ENCODE results near the gene TMEM114. TPM values are rescaled to one million over a fixed set of nuclear protein-coding genes. Genes with fewer than 3 reads are reported as not detected.

The TMEM114 gene
- not detected for total RNA-seq
- long read RNA-seq, result 0 reads

DNA sequence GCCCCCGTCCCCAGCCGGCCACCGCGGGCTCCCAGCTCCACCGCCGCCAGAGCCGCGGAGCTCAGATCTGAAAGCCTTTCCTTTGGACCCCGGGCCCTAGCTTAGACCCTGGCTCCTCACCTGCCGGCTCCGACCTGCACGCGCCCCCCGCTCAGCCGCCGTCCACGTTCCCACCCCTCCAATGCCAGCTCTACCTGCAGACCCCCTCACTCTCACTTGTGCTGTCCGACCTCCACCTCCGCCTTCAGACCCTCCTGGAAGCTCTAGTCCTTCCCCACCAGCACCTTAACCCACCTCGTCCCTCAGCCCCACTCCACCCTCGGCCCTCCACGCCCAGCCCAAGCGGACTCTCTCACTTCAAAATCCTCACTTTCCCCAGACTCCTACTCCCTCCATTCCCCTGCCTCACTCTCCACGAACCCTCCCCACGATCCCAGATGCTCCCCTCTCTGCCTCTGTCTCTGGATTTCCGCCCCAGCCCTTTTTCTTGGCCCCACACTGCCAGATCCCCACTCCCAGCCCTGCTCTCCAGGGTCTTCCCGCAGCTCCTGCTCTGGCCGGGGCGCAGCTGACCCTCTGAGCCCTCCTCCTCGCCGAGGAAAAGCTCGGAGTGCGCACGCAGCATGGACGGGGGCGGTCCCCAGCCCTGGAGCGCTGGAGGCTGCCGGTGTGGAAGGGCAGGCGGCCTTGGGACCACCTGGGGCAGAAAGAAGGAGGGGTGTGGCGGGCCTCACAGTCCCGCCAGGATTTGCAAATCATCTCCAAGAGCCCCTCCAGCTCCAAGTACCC lies at the start of gene TMEM114:
TSS of gene TMEM114 (minus strand) at position 612 of the 789 bp plus-strand sequence. CDS start 673 bp downstream, outside the sequence.
- intact Hi-C loops (cut with DNase I, micrococcal nuclease), result no loop called here
- ATAC-seq (no peak), DNase-seq (no peak)

DNA sequence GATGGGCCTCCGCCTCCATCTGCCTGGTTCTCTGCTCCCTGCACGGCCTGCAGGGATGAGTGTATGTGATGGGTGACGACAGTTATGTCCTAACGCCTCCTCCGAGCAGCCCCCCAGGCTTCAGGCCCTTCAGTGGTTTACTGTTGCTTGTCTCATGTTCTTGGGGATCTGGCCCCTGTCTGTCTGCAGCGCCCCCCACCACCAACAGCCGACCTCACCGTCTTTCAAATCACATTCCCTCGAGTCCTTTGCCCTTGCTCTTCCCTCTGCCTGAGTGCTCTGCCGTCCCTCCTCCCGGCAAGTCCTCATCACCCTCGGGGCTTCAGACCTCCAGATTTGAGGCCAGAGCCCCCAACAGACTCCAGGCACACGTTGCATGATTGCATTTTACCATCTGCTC lies 49.4 kb upstream of the TMEM114 start:
- ATAC-seq, result no peak
- intact Hi-C loops (cut with DNase I, micrococcal nuclease), result no loop called here
- no peak for DNase-seq

DNA sequence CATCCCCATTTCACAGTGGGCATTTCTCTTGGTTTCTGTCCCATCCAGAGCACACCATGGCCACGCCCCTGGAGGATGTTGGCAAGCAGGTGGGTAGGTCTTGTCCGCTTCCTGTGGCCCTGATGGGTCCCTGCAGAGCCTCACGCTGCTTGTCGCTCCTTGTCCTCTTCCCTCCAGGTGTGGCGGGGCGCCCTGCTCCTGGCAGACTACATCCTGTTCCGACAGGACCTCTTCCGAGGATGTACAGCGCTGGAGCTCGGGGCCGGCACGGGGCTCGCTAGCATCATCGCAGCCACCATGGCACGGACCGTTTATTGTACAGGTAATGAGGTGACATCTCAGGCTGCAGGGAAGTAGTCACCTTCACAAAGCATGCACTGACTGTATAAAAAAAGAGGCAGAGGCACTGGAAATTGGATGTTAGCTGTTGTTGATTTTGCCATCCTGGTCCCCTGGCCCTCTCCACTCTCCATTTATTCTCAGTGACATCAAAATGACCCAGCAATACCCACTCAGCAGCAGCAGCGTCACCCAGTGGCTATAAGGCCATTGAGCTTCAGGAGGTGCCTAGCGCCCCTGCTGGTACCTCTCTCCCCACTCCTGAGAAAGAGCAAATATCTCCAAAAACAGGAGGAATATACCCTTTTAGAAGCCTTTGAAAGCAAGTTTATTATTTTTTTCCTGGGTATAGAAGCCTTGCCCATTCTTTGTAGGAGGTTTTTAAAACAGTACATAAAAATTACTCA lies 44.9 kb upstream of the TMEM114 start:
- intact Hi-C loops (cut with DNase I, micrococcal nuclease), result no loop called here
- peak in 1 of 2 donors; percentile 32 for DNase-seq
- ATAC-seq, result peak; percentile 69

DNA sequence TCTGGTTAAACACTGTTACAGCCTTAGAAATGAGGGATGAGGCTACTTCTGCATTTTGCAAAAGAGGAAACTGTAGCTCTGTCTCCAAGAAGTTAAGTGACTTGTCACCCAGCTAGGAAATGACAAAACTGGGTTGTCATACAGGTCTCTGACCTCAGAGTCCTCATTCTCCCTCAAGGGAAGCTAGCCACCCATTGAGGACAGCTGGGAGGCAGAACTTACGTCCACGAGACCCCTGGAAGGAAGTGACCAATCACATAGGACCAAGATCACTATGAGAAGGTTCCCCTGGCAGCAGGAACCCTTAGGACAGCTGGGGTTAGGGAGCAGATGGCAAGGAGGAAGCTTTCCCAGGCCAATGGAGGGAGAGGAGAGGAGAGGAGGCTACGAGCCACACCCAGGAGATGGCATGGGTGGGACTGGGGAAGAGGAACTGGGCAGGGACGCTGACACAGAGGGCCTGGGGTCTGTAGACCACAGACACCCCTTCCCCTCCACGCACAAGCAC lies 42.4 kb upstream of the TMEM114 start:
- DNase-seq, result peak in 1 of 2 donors; percentile 44
- peak; percentile 38 for ATAC-seq
- intact Hi-C loops (cut with DNase I, micrococcal nuclease), result no loop called here

DNA sequence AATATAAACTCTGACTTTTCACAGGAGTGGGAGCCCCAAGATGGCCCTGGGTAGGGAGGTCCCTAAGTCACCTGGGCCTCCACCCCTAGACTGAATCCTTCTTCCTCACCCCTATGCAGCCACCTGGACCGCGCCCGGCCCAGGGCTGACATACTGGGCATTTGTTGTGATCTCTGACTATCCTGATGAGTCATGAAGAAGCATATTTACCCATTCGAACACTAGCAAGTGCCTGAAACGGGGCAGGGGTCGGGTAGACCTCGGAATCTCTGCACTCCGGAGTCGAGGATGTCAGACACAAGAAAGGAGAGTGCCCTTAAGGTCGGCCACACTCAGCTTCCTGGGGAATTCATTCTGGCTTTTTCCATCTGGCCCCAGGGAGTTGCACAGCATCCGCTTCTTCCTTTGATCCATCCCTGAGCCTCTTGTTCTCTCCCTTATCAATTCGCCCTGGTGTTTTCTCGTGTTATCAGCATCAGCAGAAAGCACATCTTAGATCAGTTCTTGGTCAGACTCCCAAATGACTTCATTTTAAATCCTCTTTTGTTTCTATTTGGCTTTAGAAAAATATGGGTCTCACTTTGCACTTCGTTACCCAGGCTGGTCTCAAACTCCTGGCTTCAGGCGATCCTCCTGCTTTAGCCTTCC lies 41.6 kb upstream of the TMEM114 start:
- DNase-seq (no peak), ATAC-seq (no peak)
- intact Hi-C loops (cut with DNase I, micrococcal nuclease), result no loop called here

DNA sequence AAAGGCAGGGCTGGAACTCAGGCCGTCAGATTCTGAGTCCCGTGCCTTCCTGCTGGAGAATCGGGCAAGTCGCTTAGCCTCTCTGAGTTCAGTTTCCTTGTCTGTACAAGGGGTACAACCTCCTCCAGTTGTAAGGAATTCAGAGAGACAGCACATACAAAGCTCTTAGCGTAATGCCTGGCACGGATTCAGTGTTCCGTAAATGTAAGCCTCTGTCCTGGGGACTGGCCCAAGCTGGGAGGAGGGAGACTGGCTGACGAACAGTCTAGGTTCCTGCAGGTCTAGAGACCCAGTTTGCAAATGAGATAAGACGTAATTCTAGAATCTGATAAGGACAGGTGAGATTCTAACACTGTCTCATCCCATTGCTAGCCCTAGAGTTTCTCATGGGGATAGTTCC lies 41.1 kb upstream of the TMEM114 start:
- intact Hi-C loops (cut with DNase I, micrococcal nuclease), result no loop called here
- DNase-seq, result no peak
- ATAC-seq, result no peak

DNA sequence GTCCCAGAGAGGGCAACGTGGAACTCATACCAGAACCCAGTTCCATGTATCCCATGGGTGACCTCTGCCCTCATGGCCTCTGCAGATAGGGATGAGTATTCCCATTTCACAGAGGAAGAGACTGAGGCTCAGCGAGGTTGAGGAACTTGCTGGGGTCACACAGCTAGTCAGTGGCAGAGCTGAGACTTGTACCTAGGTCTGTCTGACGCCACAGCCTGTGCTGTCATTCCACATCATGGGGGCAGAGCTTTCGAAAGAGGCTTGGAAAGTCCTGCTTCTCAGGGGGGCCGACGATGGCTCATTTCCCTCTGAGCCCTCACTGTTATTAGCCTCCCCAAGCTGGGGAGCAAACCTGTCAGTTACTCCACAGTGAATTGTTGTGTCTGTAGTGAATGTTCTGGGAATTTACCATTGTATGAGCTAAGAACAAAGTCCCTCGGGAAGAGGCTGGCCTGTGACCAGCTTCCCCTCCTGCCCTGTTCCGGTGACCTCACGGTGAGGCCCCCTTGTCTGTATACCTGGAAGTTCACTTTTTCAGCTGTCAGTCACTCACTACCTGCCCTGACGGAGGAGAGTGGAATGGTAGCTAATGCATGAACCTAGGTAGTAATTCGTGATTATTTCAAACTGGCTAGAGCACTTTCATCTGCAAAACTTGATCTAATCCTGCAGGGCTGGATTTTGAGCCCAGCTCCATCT lies 40.1 kb upstream of the TMEM114 start:
- intact Hi-C loops (cut with DNase I, micrococcal nuclease), result no loop called here
- ATAC-seq (no peak), DNase-seq (no peak)

DNA sequence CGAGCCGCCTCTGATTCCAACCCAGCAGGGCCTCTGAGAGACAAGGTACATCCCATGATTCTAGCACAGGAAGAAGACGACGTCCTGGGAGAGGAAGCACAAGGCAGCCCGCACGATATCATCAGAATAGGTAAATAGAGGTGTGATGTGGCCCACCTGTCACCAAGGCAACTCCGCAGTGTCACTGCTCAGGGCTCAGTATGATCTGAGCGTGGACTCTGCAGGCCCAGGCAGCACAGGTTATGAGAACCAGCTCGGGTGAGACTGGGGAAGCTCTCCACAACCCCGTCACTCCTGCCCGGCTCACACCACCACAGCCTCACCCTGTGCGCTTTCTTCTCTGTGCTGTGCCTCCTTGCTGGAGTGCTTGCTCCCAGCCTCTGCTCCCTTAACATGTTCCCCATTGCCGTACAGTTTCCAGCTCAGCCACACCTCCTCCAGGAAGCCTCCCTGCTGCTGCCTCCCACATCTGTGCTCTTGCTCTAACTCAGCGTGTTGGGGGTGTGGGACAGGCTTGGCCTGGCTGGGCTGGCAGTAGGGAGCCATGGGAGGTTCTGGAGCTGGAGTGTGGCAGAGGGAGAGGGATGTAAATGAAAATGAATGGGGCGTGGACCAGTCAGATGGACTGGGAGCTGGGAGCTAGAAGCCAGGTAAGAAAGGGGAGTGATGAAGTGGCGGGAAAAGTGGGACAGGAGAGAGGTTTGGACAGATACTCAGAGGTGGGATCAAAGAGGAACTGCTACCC lies 38.8 kb upstream of the TMEM114 start:
- intact Hi-C loops (cut with DNase I, micrococcal nuclease), result no loop called here
- no peak for ATAC-seq
- no peak for DNase-seq

DNA sequence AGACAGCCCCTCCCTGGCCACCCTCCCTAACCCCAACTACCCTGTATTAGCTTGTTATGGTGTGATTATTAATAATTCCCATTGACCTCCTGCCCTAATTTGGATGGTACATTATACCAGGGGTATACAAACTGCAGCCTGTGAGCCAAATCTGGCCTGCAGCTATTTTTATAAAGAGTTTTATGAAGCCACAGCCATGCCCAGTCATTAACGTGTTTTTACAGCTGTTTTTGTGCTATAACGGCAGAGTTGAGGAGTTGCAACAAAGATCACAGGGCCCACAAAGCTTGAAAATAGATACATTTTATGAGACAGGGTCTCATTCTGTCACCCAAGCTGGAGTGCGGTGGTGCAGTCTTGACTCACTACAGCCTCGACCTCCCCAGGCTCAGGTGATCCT lies 37.1 kb upstream of the TMEM114 start:
- DNase-seq, result no peak
- intact Hi-C loops (cut with DNase I, micrococcal nuclease), result no loop called here
- no peak for ATAC-seq

DNA sequence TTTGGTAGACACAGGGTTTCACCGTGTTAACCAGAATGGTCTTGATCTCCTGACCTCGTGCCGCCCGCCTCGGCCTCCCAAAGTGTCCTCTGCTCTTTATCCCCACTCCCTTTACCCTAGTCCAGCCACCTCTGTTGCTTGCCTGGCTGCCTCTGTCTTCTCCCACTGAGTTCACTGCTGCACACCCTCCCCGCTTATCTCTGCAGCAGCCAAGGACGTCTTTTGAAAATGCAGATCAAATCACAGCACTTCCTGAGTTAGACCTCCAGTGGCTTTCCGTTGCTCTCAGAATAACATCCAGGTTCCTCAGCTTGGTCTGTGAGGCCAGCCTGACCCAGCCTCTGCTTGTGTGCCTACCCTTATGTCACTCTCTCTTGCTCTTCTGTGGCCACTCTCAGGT lies 36.6 kb upstream of the TMEM114 start:
- DNase-seq, result no peak
- intact Hi-C loops (cut with DNase I, micrococcal nuclease), result no loop called here
- ATAC-seq, result no peak

DNA sequence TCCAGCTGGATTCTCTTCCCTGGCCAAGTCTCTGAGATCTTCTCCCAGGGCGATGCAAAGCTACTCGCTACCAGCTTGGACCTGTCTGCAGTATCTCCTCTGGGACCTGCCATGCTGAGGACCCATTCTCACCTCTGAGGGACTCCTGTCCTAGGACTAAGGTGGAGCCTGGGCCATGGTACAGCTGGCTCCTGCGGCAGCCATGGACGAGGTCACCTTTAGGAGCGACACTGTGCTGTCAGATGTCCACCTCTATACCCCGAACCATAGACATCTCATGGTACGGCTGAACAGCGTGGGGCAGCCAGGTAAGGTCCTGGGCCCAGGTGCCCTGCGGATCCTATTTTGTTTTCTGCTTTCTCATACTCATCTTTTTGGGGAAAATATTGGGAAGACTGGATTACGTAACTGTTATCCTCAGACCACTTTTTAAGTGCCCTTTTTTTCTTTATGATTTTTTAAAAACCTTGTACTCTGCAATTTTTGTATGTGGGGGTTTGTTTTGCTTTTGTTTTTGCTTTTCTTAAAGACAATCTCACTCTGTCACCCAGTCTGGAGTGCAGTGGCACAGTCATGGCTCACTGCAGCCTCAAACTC lies 35.3 kb upstream of the TMEM114 start:
- intact Hi-C loops (cut with DNase I, micrococcal nuclease), result no loop called here
- no peak for ATAC-seq
- no peak for DNase-seq

DNA sequence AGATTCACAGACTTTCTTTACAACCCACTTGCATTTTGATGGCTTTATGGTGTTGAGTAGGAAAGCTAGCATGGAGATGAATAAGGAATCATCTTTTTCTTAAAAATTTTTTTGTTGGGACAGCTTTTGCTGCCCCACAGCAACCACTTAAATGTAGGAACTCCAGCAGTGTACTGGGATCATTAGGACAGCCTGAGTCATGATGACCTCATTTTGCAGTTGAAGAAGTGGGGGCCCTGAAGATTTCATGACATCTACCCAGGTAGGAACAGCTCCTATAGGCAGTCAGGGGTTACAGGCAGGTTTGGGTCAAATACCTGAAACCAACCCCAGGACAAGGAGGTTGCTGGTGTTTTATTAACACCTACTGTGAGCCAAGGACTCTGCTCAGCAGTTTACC lies 33.3 kb upstream of the TMEM114 start:
- no peak for DNase-seq
- ATAC-seq, result no peak
- intact Hi-C loops (cut with DNase I, micrococcal nuclease), result no loop called here

DNA sequence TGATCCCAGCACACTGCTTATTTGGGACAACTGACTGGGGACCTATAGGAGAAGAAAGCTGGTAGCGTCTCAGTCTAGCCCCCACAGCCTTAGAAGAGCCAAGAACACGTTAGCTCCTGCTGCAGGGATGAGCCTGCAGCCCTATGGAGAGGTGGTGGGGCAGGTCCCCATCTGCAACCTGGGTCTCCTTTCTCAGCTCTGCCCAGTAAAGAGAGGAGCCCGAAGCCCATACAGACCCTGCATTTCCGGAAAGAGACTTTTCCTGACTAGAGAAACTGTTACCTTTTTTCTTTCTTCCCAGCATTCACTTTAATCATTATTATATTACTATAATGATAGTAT lies 32.0 kb upstream of the TMEM114 start:
- ATAC-seq (peak; percentile 37), DNase-seq (no peak)
- intact Hi-C loops (cut with DNase I, micrococcal nuclease), result no loop called here

DNA sequence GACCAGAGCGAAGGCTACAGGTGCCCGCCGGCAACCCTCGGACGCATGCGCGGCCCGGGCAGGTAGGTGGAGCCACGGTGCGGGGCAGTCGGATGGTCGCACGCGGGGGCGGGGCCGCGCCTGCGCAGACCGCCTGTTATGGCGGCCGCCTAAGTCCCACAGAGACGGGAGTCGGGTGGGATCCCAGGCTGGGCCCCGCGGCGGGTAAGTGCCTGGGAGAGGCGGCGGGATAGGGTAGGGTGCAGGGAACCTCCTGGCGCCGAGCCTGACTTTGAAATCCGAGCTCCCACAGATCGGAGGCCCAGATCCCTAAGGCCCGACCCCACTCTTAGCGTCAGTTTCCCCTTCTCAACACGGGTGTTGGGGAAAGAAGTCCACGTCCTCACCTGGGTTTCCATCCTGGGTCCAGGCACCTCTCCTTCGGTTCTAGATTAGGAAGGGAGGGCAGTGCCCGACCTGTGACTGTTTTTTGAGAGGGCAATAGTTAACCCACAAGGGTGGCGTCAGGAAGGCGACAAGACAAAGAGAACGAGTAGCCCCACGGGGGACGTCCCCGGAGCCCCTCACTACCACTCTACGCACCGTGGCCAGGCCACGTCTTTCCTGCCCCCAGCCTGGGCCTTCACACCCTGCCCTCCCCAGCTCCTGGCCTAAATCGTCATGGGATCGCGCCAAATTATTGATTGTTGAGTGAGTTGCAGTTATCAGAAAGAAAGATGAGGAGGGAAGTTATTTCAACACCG lies 31.4 kb upstream of the TMEM114 start, which contains the start of gene METTL22:
TSS of gene METTL22 (plus strand) at position 127 of the 743 bp plus-strand sequence. CDS start 3,968 bp downstream, outside the sequence.
- intact Hi-C loops (cut with DNase I, micrococcal nuclease), result no loop called here
- ATAC-seq (peak; percentile 100), DNase-seq (peak; percentile 86 to 95)

DNA sequence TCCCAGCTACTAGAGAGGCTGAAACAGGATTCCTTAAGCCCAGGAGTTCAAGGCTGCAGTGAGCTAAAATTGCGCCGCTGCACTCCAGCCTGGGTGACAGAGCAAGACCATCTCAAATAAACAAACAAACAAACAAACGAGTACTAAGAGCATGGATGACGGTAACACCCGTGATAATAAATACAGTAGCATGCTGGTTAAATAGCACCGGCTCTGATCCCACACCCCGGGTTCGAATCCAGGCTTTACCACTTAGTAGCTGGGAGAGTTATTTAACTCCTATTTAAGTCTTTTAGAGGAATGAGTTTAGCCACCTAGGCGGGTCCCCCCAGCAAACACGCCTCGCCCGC lies 30.9 kb upstream of the TMEM114 start:
- ATAC-seq, result no peak
- intact Hi-C loops (cut with DNase I, micrococcal nuclease), result no loop called here
- DNase-seq, result no peak

DNA sequence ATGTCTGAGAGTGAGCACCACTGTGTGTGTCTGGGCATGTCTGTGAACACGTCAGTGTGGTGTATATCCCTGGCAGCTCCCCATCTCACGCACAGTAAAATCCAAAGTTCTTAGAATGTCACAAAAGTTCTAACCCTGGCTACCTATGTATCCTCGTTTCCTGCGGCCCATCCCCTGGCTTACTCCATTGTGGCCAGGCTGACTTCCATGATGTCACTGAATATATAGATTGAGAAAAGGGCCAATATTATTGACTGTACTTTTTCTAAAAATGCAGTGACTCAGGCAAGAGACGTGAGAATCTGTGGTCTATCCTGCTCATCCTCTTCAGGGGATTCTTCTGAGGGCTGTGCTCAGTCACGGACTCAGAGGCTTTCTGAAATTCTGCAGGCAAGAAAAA lies 30.2 kb upstream of the TMEM114 start:
- ATAC-seq (no peak), DNase-seq (no peak)
- intact Hi-C loops (cut with DNase I, micrococcal nuclease), result no loop called here

DNA sequence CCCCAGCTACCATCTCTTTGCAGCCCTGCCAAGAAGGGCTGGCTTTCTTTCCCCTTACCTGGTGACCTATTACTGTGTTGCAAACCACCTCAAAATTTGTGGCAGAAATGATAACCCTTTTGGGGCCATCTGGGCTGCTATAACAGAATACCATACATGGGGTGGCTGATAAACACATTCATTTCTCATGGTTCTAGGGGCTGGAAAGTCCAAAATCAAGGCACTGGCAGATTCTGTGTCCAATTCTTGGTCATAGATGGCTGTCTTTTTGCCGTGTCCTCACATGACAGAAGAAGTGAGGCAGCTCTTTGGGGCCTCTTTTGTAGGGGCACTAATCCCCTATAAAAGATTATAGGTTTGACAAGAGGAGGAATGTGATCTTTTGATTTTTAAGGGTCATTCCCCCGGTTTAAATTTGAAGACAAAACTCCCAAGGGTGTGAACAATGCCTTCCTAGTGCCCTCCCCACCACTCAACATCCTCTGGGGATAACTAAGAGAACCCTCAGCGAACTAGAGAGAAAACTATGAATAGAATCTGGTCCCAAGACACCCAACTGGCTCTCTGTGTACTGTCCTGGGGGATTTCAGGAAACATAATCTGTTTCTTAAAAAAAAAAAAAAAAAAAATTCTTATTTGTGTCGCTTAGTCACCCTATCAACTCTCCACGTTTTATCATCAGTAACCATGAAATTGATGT lies 29.5 kb upstream of the TMEM114 start:
- intact Hi-C loops (cut with DNase I, micrococcal nuclease), result no loop called here
- no peak for DNase-seq
- no peak for ATAC-seq

Measured in left colon (tissue), 2 donors.